Suprapubic skin (tissue), 4 donors: ENCODE measurements around the gene BICC1. TPM values are rescaled to one million over a fixed set of nuclear protein-coding genes. Genes with fewer than 3 reads are reported as not detected.

Source experiments
- DNase-seq, 2 donors: peaks; one replicate each; pipeline ENCODE4 v3.0.0-alpha.2; 2019; ENCODE audit warnings: low spot score in 2 of 2
- H3K27ac ChIP-seq: fragments of 200-600 bp; sonication (generic); one replicate; pipeline ENCODE4 v1.5.1; 2019
- H3K27me3 ChIP-seq: fragments of 200-600 bp; sonication (generic); one replicate; pipeline ENCODE4 v1.5.1; 2019
- H3K36me3 ChIP-seq: fragments of 200-600 bp; sonication (generic); one replicate; pipeline ENCODE4 v1.5.1; 2019
- H3K4me1 ChIP-seq: fragments of 200-600 bp; sonication (generic); one replicate; pipeline ENCODE4 v1.5.1; 2019
- H3K4me3 ChIP-seq: fragments of 200-600 bp; sonication (generic); one replicate; pipeline ENCODE4 v1.5.1; 2019; ENCODE audit warnings: mild to moderate bottlenecking
- H3K9me3 ChIP-seq: fragments of 200-600 bp; sonication (generic); one replicate; pipeline ENCODE4 v1.5.1; 2019
- CTCF ChIP-seq, 2 donors: fragments of 200-600 bp in 1 of 2; fragments of 450-650 bp in 1 of 2; sonication (generic) in 1 of 2; IDR thresholded peaks; one replicate each; pipeline ENCODE4 v1.5.1; 2016 to 2019; ENCODE audit warnings: antibody characterized with exemption in 2 of 2, mild to moderate bottlenecking in 1 of 2, moderate library complexity in 1 of 2
- EP300 ChIP-seq: sonication (generic); formaldehyde crosslinking; IDR thresholded peaks from one replicate; pipeline ENCODE4 v1.6.1; 2017; ENCODE audit warnings: antibody characterized with exemption
- POLR2A ChIP-seq, 2 donors: fragments of 450-650 bp; IDR thresholded peaks; one replicate each; pipeline ENCODE4 v1.6.1; 2017; ENCODE audit warnings: antibody characterized with exemption in 2 of 2, mild to moderate bottlenecking in 2 of 2, moderate library complexity in 2 of 2
- POLR2AphosphoS5 ChIP-seq, 3 donors: sonication (generic); formaldehyde crosslinking; IDR thresholded peaks; one replicate each; pipeline ENCODE4 v1.6.1; 2017; ENCODE audit warnings: antibody characterized with exemption in 3 of 3
- WGBS: methylation state at CpG from one replicate; pipeline ENCODE4 v1.1.5; 2018; 5-methylcytosine and 5-hydroxymethylcytosine counted together
- total RNA-seq, 4 donors: library from RNA; depleted of rRNA; stranded (reverse); fragments of >200 nt; gene quantifications; one replicate each; pipeline ENCODE4 v1.1.0, GENCODE V29; 2016

Gene BICC1
- total RNA-seq, 4 donors from 2014 or later = 2.4 to 6.9 (median 3.5) TPM

GRCh38 chr10:58481569-58482109 is 31.0 kb upstream of the BICC1 start:
- DNase-seq = no peak
- no peaks in the 10 kb centered on the region for H3K4me1 ChIP-seq
- no peak overlapping the region for H3K4me3 ChIP-seq
- H3K9me3 ChIP-seq = no peaks in the 10 kb centered on the region
- WGBS = 55% methylated on average over 2 of the region's 2 CpGs
- no peaks in the 10 kb centered on the region for H3K36me3 ChIP-seq
- no peak overlapping the region for H3K27ac ChIP-seq
- TF ChIP-seq EP300 = no peak
- TF ChIP-seq POLR2AphosphoS5 (IDR thresholded peaks at IDR 0.05) = no peak
- no peak for TF ChIP-seq CTCF (IDR thresholded peaks at IDR 0.05)
- no peak for TF ChIP-seq POLR2A (IDR thresholded peaks at IDR 0.05)
- H3K27me3 ChIP-seq = no peaks in the 10 kb centered on the region

- 90% methylated on average over 1 of the region's 1 CpG for WGBS
- Histone ChIP-seq H3K27ac (no peak overlapping the region), H3K27me3 (no peaks in the 10 kb centered on the region), H3K9me3 (no peaks in the 10 kb centered on the region), H3K36me3 (no peaks in the 10 kb centered on the region), H3K4me1 (no peaks in the 10 kb centered on the region), H3K4me3 (no peak overlapping the region)
- TF ChIP-seq POLR2AphosphoS5 (IDR thresholded peaks at IDR 0.05) (no peak), POLR2A (IDR thresholded peaks at IDR 0.05) (no peak), EP300 (no peak), CTCF (IDR thresholded peaks at IDR 0.05) (no peak)
- no peak for DNase-seq
These were observed 25.9 kb upstream of the BICC1 start for GRCh38 chr10:58486821-58487220.

GRCh38 chr10:58488921-58489320 is 23.8 kb upstream of the BICC1 start:
- WGBS = 61% methylated on average over 2 of the region's 2 CpGs
- Histone ChIP-seq H3K9me3 (no peaks in the 10 kb centered on the region), H3K27me3 (no peaks in the 10 kb centered on the region), H3K27ac (no peak overlapping the region), H3K4me1 (no peaks in the 10 kb centered on the region), H3K36me3 (no peaks in the 10 kb centered on the region), H3K4me3 (no peak overlapping the region)
- no peak for DNase-seq
- TF ChIP-seq EP300 (no peak), POLR2A (IDR thresholded peaks at IDR 0.05) (no peak), POLR2AphosphoS5 (IDR thresholded peaks at IDR 0.05) (no peak), CTCF (IDR thresholded peaks at IDR 0.05) (no peak)

- Histone ChIP-seq H3K36me3 (no peaks in the 10 kb centered on the region), H3K27ac (no peak overlapping the region), H3K27me3 (no peaks in the 10 kb centered on the region), H3K4me1 (no peaks in the 10 kb centered on the region), H3K9me3 (no peaks in the 10 kb centered on the region), H3K4me3 (no peak overlapping the region)
- no peak for DNase-seq
- WGBS = 75% methylated on average over 1 of the region's 1 CpG
- TF ChIP-seq CTCF (IDR thresholded peaks at IDR 0.05) = no peak
- TF ChIP-seq POLR2AphosphoS5 (IDR thresholded peaks at IDR 0.05) = no peak
- TF ChIP-seq EP300 = no peak
- no peak for TF ChIP-seq POLR2A (IDR thresholded peaks at IDR 0.05)
These were observed 9.7 kb upstream of the BICC1 start for GRCh38 chr10:58502956-58503355.

GRCh38 chr10:58508316-58508715 is 4.4 kb upstream of the BICC1 start:
- DNase-seq = no peak
- 35% methylated on average over 2 of the region's 2 CpGs for WGBS
- Histone ChIP-seq H3K4me3 (no peak overlapping the region), H3K27ac (no peak overlapping the region), H3K9me3 (no peaks in the 10 kb centered on the region), H3K4me1 (peaks cover under 1% of the 10 kb centered on the region), H3K36me3 (no peaks in the 10 kb centered on the region), H3K27me3 (peaks cover 8% of the 10 kb centered on the region)
- TF ChIP-seq POLR2A (IDR thresholded peaks at IDR 0.05) = no peak
- TF ChIP-seq EP300 = no peak
- no peak for TF ChIP-seq CTCF (IDR thresholded peaks at IDR 0.05)
- TF ChIP-seq POLR2AphosphoS5 (IDR thresholded peaks at IDR 0.05) = no peak
